ENCODE results near the gene GRIK1. TPM values are rescaled to one million over a fixed set of nuclear protein-coding genes. Genes with fewer than 3 reads are reported as not detected.

The GRIK1 gene
- total RNA-seq, 2 donors from 2014 or later, result 0.36 TPM; not detected in 1

DNA sequence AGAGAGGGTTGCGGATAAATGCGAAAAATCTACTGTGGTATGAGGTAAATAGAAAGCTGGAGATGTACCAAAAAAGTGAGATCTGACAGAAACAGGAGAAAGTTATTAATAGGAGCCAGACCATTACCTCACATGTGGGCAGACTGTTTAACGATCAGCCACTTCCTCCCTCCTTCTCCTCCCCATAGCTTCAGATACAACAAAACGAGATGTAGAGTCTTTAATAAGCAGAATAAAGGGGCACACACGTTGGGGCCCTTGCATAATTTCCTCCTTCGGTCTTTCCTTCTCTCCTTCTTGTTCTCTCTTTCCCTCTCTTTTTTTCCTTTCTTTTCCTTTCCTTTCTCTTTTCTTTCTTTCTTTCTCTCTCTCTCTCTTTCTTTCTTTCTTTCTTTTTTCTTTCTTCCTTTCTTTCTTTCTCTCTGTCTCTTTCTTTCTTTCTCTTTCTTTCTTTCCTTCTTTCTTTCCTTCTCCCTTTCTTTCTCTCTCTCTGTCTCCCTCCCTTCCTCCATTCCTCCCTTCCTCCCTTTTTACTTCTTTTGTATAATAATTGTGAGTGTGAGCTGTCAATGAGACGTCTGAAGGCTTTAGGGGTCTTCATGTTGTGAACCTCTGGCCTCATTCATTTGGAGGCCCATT is 242.1 kb downstream of the GRIK1 start:
- Histone ChIP-seq H3K27me3 (replicated peaks; ENCODE audit: insufficient read depth) (no peaks in the 10 kb centered on the region), H3K4me3 (no peak overlapping the region), H3K36me3 (no peaks in the 10 kb centered on the region), H3K4me1 (replicated peaks) (no peaks in the 10 kb centered on the region), H3K27ac (no peak overlapping the region), H3K9me3 (no peaks in the 10 kb centered on the region)
- intact Hi-C loops (cut with DNase I), result no loop called here
- WGBS, result 55% methylated on average over 7 of the region's 7 CpGs
- no peak for TF ChIP-seq POLR2A (IDR thresholded peaks at IDR 0.05)
- TF ChIP-seq, protein P1, sequence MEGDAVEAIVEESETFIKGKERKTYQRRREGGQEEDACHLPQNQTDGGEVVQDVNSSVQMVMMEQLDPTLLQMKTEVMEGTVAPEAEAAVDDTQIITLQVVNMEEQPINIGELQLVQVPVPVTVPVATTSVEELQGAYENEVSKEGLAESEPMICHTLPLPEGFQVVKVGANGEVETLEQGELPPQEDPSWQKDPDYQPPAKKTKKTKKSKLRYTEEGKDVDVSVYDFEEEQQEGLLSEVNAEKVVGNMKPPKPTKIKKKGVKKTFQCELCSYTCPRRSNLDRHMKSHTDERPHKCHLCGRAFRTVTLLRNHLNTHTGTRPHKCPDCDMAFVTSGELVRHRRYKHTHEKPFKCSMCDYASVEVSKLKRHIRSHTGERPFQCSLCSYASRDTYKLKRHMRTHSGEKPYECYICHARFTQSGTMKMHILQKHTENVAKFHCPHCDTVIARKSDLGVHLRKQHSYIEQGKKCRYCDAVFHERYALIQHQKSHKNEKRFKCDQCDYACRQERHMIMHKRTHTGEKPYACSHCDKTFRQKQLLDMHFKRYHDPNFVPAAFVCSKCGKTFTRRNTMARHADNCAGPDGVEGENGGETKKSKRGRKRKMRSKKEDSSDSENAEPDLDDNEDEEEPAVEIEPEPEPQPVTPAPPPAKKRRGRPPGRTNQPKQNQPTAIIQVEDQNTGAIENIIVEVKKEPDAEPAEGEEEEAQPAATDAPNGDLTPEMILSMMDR (IDR thresholded peaks at IDR 0.05), result no peak
- TF ChIP-seq POLR2AphosphoS5 (IDR thresholded peaks at IDR 0.05), result no peak
- no peak for DNase-seq (ENCODE audit: low spot score)

DNA sequence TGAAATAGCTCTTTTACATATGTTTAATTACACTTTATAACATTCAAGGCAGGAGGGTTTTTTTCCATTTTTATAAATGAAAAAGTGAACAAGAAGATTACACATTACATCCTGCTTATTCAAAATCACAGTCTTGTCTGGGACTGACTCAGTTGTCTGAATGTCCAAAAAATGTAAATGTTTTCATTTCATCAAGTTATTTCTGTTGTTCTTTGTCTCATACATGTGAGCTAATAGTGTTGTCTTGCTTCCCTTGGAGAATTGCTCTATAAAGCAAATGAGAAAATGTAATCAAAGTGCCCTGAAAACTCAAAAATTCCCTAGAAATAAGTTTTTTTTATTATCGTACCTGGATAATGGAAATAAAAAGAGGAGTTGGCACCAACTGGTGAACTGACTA is 242.9 kb downstream of the GRIK1 start:
- TF ChIP-seq POLR2A (IDR thresholded peaks at IDR 0.05) (no peak), POLR2AphosphoS5 (IDR thresholded peaks at IDR 0.05) (no peak)
- TF ChIP-seq, protein P1 (IDR thresholded peaks at IDR 0.05), result no peak
- 91% methylated on average over 1 of the region's 1 CpG for WGBS

DNA sequence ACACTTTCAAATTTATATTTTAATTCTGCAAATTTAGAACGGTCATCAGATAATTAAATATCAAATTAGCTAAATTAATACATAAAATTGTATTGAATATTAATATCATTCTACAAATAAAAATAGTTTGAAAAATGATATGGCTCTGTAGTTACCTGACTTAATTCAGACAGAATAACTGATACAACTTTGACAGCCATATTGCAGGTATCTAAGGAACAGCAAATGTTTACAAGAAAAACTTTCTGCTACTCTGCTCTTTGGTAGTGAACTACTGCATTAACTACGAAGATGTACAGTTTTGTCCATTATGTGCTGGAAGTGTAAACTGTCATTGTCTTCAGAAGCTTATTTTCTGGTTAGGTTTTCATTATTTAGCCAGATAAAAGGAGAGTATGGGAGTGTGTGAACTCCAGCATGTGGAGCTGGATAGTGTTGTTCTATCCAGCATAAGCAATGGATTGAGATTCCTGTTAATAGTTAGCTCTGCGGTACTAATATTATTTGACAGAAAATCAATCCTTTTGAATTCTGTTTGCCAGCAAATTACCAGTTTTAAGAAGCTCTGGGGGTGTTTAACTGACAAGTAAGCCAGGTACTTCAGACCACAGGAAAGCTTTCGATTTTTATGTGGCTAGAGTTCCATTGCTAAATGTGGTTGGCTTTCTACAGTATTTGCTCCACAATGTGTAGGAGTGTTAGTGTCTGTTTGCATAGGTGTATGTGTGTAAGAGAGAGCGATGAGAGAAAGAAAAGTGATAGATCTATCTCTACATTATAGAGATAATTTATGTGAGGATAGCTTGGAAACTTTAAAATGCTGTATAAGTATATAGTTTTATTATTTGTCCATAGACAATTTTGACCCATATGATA is 247.9 kb downstream of the GRIK1 start:
- Histone ChIP-seq H3K4me1 (replicated peaks) (no peaks in the 10 kb centered on the region), H3K4me3 (no peak overlapping the region), H3K9me3 (no peaks in the 10 kb centered on the region), H3K27me3 (replicated peaks; ENCODE audit: insufficient read depth) (no peaks in the 10 kb centered on the region), H3K36me3 (no peaks in the 10 kb centered on the region), H3K27ac (no peak overlapping the region)
- 83% methylated on average over 5 of the region's 5 CpGs for WGBS
- TF ChIP-seq POLR2A (IDR thresholded peaks at IDR 0.05), result no peak
- no peak for TF ChIP-seq POLR2AphosphoS5 (IDR thresholded peaks at IDR 0.05)
- TF ChIP-seq, protein P1 (IDR thresholded peaks at IDR 0.05), result no peak
- DNase-seq (ENCODE audit: low spot score), result no peak
- intact Hi-C loops (cut with DNase I), result no loop called here

More for the DNA sequence above, 242.9 kb downstream of the GRIK1 start:
- no peaks in the 10 kb centered on the region for H3K4me1 ChIP-seq (replicated peaks)
- DNase-seq (ENCODE audit: low spot score), result no peak
- no peaks in the 10 kb centered on the region for H3K9me3 ChIP-seq
- H3K36me3 ChIP-seq, result no peaks in the 10 kb centered on the region
- no peak overlapping the region for H3K4me3 ChIP-seq
- intact Hi-C loops (cut with DNase I), result no loop called here
- no peak overlapping the region for H3K27ac ChIP-seq
- no peaks in the 10 kb centered on the region for H3K27me3 ChIP-seq (replicated peaks; ENCODE audit: insufficient read depth)

DNA sequence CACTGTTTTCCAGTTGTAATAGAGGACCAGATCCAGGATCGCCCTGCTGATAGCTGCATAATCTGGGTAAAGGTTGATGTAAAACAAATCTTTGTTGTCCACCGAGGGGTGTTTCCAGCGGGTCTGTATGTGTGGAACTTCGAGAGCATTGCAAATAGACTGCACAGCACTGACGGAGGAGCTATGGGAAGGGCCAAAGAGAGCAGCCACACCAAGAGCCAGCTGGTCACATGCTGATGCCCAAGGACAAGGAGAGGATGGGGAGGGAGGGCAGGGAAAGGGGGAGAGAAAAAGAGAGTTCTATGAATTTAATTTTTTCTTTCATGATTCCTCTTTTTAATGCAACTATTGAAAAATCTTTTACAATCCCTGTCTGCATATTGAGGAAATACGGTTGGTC is 250.0 kb downstream of the GRIK1 start:
- intact Hi-C loops (cut with DNase I), result no loop called here
- Histone ChIP-seq H3K4me1 (replicated peaks) (no peaks in the 10 kb centered on the region), H3K36me3 (no peaks in the 10 kb centered on the region), H3K4me3 (no peak overlapping the region), H3K27ac (no peak overlapping the region), H3K9me3 (no peaks in the 10 kb centered on the region), H3K27me3 (replicated peaks; ENCODE audit: insufficient read depth) (no peaks in the 10 kb centered on the region)
- DNase-seq (ENCODE audit: low spot score), result no peak
- WGBS, result 96% methylated on average over 6 of the region's 6 CpGs
- TF ChIP-seq POLR2A (IDR thresholded peaks at IDR 0.05) (no peak), POLR2AphosphoS5 (IDR thresholded peaks at IDR 0.05) (no peak)
- TF ChIP-seq, protein P1 (IDR thresholded peaks at IDR 0.05), result no peak

Data from prostate gland (tissue), 2 donors.